CD4-positive, alpha-beta T cell treated with Interleukin-15 for 4 hours (primary cell): ENCODE results near the gene RAB3B.
"Not testable (repeated sequence)": the region's sequence is repeated elsewhere in the genome, so short reads cannot be mapped to it uniquely, and the experiment has no call there.

Experiments
- DNase-seq: peaks from one replicate; pipeline ENCODE4 v3.0.0-alpha.2; 2020; ENCODE audit warnings: low spot score

Gene RAB3B

GRCh38 chr1:51989582-51990477 is 670 bp downstream of the RAB3B start:
- DNase-seq: no peak

DNA sequence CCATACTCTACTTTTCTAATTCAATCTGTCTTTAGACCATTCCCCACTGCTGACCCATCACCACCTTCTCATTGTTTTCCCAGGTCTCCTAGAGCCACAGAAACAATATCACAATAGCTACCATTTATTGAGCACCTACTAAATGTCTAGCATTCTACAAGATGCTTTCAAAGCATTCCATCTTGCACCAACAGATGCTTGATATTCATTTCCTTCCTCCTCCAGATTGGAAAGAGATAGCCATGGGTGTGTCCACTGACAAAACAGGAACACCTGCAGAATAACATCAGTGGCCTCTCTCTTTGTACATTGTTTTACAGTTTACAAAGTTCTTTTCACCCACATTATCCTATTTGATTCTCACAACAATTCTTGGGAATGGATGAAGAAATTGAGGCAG is 2.2 kb downstream of the RAB3B start:
- no peak for DNase-seq

- no peak for DNase-seq
Measured at GRCh38 chr1:51986718-51987117, 3.8 kb downstream of the RAB3B start.

DNA sequence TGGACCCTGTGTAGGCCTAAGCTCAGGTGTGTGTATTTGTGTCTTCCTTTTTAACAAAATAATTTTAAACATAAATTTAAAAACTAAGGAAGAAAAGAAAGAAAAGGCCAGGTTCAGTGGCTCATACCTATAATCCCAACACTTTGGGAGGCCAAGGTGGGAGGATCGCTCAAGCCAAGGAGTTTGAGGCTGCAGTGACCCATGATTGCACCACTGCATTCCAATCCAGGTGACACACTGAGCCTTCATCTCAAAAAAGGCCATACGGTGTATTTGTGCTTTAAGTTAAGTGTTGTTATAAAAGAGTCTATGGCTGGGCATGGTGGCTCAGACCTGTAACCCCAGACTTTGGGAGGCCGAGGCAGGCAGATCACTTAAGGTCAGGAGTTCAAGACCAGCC is 8.3 kb downstream of the RAB3B start:
- no peak for DNase-seq

DNA sequence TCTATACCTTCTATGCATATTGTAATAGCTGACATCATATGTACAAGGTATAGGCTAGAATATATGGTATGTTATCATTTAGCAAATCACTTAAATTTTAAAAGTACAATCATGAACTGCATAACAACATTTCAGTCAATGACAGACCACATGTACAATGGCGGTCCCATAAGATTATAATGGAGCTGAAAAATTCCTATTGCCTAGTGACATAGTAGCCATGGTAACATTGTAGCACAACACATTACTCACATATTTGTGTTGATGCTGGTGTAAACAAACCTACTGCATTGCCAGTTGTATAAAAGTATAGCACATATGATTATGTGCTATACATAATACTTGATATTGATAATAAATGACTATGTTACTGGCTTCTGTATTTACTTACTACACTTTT is 8.9 kb downstream of the RAB3B start:
- no peak for DNase-seq

DNA sequence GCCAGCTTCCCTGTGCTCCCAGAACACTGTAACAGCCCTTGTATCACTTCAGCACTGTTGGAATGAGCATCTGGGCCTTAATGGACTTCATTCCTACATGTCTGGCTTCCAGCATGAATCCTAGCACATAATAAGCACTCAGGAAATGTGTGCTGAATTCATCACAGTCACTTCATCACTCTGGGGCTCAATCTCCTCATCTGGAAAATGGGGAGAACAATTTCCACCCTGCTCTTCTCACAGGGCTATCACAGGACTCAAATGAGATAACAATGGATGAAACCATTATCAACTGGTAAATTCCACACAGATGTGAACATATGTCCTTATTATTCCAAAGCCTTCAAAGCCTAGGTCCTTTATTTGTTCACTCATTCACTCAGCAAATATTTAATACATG is 12.4 kb downstream of the RAB3B start:
- DNase-seq: no peak

DNA sequence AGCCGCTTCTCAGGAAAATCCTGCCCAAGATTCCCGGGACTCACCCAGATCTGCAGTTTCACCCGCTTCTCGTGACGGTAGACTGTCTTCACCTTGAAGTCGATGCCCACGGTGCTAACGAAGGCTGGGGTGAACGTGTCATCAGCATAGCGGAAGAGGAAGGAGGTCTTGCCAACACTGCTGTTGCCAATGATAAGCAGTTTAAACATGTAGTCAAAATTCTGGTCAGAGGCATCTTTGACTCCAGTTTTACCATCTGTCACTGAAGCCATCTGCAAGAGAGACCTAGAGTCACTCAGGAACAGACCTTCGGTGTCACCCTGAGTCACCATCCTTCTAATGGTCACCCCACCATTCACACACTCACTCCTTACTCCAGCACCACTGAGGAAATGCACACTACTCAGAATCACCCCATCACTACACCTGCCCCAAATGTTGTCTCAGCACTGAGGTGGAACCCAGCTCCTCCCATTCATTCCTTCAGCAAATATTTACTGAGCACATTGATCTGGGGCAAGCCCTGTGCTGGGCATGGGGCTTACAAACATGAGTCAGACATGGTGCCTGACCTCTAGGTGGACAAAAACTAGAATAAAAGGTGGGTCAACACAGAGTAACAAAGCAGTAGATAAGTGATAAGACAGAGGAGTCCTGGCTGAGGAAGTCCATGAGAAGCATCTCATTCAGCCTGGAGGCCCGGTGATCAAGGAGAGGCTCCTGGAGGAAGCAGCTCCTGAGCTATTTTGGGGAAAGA is 13.5 kb downstream of the RAB3B start:
- DNase-seq: no peak

GRCh38 chr1:51973587-51974474 is 16.7 kb downstream of the RAB3B start:
- no peak for DNase-seq

GRCh38 chr1:51969038-51969705 is 21.3 kb downstream of the RAB3B start:
- no peak for DNase-seq

- no peak for DNase-seq
Measured at GRCh38 chr1:51968632-51969031, 21.9 kb downstream of the RAB3B start.

GRCh38 chr1:51967213-51967791 is 23.2 kb downstream of the RAB3B start:
- not testable (repeated sequence) for DNase-seq

- DNase-seq: no peak
Measured at GRCh38 chr1:51966559-51966958, 23.9 kb downstream of the RAB3B start.

DNA sequence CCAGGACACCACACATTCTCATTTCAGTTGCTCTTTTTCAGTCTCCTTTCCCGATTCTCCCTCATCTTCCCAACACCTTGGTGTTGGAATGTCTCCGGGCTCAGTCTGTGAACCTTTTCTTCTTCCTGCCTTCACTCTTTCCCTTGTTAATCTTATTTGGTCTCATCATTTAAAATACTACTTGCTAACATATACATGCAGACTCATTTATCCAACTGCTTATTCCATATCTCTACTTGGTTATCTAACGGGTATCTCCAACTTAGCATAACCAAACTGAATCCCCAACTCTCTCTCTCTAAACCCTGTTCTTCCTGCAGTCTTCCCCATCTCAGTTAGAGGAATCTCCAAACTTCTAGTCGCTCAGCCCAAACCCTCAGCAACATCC is 26.2 kb downstream of the RAB3B start:
- no peak for DNase-seq

DNA sequence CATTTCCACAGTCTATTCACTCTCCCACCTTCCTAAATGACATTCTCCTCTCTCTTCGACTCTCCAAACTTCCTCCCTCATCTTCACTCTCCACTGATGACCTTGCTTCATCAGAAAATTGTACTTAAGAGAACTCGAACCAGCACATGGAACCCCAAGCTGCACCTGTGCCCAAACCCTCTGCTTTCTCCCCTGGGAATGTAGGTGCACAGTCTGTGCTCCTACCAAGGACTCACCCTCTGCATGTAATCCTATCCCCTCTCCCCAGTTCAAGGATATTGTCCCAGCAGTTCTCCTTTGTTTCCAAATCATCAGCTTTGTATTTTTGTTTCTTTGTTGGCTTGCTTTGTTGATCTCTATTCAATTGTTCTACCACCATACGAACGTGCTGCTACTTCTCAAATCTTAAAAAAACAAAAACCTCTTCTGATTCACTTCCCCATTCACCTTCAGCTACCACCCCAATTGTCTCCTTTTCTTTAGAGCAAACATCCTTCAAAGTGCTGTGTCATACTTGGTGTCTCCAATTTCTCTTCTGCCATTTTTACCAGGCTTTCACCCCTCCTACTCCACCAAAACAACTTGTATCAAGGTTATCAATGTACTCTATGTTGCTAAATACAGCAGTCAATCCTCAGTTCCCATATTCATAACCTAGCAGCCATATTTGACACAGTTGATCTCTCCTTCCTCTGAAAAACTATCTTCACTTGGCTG is 26.8 kb downstream of the RAB3B start:
- no peak for DNase-seq

DNA sequence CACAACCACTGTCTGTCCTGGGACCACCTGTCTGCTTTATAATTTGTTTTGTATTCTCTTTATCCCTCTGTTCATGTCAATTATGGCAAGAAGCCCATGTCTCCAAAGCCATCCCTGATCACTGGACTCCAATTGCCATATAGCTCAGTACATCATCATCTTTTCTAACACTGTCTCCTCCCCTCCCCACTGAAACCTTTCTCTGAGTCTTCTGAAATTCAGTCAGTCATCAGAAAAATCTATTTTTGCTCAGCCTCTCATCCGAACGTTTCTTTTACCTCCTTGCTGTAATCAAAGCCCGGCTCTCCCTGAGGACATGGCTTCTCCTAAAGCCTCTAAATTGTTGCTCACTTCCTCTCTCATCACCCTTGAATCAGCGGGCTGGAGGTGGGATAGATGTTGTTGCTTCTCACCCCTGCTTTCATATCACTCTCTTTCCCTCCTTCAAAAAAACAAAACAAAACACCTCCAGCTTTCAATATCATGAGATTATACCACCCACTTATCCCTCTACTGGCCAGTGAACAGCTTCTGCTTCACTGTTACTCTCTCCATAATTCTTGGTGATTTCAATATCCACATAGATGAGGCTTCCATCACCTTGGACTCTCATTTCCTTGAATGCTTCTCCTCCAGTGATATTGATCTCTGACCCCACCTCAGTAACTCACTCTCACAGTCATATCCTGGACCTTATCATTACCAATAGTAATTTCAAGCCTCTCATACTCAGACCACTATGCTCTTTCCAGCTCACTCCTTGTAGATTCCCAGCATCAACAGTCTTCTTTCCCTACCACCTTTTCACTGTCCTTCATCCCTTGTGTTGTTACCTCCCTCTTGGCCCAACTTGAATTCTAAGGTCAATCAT is 27.8 kb downstream of the RAB3B start:
- DNase-seq: no peak

DNA sequence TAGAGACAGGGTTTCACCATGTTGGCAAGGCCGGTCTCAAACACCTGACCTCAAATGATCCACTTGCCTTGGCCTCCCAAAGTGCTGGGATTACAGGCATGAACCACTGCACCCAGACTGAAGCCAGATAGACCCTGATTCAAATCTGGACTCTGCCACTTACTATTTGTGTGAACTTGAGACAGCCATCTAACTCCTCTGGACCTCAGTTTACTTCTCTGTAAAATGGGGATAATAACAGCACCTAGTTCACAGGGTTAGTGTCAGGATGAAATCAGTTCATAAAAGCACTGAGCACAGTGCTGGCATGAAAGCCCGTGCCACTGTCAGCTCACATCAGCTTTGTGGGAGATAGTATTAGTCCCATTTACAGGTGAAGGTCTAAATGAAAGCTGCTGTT is 28.5 kb downstream of the RAB3B start:
- no peak for DNase-seq

- no peak for DNase-seq
Measured at GRCh38 chr1:51961231-51961630, 29.3 kb downstream of the RAB3B start.

DNA sequence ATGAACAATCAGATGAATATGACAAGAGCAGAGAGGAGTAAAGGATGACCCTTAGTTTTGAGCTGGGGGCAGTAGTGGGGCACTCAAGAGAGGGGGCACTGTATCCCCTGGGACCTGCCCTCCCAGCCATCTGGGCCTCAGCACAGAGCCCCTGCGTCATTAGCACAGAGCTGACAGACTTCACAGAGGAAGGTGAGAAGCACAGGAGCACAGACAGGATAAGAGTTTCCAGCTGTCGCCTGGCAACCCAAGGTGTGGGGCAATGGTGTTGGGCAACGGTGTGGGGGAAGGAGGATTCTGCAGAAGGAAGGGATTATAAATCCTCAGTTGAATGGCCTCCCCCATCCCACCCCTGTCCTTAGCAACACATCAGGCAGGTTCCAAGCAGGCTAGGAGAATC is 30.2 kb downstream of the RAB3B start:
- no peak for DNase-seq

GRCh38 chr1:51958824-51959223 is 31.7 kb downstream of the RAB3B start:
- no peak for DNase-seq

DNA sequence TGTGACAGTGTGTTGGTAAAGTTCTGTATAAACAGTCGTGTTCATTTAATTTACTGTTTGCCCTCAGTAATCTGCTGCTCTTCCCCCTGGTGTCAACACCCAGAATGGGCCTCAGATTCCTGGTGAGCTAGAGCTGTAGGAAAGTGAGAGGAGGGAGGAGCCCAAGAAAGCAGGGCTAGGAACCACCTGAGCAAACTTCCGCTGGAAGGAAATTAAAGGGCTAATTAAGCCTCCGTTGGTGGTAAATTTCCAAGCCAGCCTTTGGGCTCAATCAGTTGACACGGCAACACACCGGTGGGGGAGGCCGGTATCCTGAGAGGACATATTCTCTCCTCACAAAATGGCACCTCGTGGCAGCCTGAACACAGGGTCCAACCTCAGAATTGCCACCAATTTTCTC is 32.9 kb downstream of the RAB3B start:
- no peak for DNase-seq
